Adipose tissue (tissue), 3 donors: ENCODE measurements around the gene MTFR1L. TPM values are rescaled to one million over a fixed set of nuclear protein-coding genes. Genes with fewer than 3 reads are reported as not detected.

ENCODE experiments used
- H3K27ac ChIP-seq: one replicate; pipeline ENCODE4 v1.5.1; 2013; ENCODE audit warnings: low read depth, low read length
- WGBS, 3 donors: extraction: QIAGEN DNeasy Blood & Tissue Kit; methylation state at CpG; one replicate each; pipeline ENCODE4 v1.1.7; 2013; 5-methylcytosine and 5-hydroxymethylcytosine counted together
- polyA plus RNA-seq, 3 donors: library from polyadenylated mRNA; stranded (reverse); fragments of 200-250 nt; gene quantifications; one replicate each; pipeline ENCODE4 v1.2.3, GENCODE V29; 2013
- donor health status: healthy with polysubstance abuse.
- donor health status: Bipolar disorder and iron deficiency.
- donor health status: healthy.

Gene MTFR1L
- polyA plus RNA-seq, 3 donors, result 28.7 to 52.7 (median 49.7) TPM

DNA sequence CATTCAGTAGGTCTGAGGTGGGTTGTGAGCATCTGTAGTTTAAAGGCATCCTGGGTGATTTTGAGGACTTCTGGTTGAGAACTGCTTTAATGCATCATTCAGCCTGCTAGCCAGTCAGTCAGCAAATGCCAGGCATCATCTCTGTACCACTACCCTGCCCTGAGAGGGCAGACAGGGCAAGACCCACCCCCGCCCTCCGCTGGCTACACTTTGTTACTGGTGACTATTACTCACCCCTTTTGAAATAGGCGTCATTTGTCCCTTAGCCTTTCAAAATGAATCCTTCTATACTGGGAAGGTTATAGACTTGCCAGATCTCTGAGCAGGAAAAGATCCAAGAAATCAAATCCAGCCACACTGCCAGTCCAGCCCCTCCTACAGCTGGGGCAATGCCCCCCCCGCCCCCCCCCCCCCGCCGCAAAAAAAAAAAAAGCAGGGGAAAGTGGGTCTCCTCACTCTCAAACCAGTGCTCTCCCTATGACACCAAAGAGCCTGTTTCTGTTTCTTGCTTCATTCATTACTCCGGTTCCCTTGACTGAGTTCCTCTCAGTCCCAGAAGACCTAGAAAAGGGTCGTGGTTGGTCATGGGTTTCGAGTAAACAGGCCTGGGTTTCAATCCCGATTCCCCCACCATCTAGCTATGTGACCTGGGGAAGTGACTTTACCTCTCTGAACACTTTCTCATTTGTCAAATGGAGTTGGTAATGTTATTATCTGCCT is 15.3 kb upstream of the MTFR1L start:
- H3K27ac ChIP-seq, result no peak overlapping the region
- WGBS, 3 donors, result 67 to 83% (median 69%) methylated on average over 10 of the region's 10 CpGs

DNA sequence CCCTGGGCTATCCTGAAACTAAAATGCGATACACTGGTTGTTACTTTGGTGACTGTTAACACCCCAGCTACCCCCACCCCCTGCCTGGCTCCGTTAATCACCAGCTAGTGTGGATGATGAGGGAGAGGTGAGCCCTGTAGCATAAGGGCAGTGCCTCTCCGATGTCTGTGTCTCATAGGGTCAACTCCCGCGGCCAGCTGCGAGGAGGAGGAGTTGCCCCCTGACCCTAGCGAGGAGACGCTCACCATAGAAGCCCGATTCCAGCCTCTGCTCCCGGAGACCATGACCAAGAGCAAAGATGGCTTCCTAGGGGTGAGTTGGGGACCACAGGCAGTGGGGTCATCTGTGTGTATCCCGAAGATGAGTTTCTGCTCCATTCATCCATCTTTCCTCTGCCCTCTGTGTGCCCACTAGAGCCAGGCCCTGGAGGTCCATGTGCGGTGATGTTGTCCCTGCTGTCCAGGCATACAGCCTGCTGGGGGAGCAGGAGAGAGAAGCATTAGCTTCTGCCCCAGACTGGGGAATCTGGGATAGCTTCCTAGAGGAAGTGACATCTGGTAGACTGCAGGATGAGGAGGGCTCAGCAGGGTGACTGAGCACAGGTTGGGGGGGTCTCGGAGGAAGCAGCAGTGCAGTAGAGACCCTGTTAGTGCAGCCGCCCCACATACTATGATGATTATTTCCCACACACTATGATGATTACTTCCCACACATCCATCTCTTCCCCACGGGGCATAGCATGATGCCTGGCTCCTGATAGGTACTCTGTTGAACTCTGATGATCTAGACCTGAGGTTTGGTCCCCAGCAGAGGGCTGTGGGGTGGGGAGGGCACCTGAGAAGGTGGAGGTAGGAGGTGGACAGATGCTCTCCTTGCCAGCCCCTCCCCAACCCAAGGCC is 14.5 kb upstream of the MTFR1L start:
- 81 to 87% (median 84%) methylated on average over 15 of the region's 15 CpGs for WGBS, 3 donors
- no peak overlapping the region for H3K27ac ChIP-seq

DNA sequence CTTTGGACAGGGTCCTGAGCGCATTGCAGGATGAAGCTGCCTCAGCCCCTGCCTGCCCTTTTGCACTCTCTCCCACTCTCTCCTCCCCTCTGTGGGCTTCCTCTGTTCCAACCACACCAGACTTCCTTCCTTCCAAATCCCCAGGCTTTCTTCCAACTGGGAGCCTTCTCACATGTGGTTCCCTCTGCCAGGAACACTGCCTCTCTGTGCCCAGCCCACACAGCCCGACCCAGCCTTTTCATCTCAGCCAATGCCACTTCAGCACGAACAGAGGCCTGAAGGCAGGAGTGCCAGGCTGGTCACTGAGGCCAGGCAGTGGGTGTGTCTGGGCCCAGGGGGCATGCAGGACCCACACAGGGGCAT is 13.9 kb upstream of the MTFR1L start:
- 38 to 45% (median 42%) methylated on average over 3 of the region's 3 CpGs for WGBS, 3 donors
- no peak overlapping the region for H3K27ac ChIP-seq

DNA sequence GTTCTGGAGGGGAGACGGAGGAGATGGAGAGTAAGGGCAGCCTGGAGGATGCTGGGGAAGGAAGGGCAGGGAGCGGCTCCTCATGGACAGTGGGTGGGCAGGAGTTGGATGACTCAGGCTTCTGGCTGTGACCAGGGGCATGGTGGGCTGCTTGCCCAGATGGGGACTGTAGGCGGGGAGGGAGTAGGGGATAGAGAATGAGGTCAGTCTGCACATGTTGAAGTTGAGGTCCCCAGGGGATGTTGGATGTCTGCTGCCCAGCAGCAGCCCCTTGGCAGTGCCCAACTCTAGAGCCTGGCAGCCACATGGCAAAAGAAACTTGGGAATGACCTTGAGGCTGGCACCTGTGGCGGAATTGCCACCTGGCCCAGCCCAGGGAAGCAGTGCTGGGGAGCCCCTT is 13.3 kb upstream of the MTFR1L start:
- H3K27ac ChIP-seq, result no peak overlapping the region
- 61 to 76% (median 65%) methylated on average over 4 of the region's 4 CpGs for WGBS, 3 donors

GRCh38 chr1:25807480-25808390 is 12.0 kb upstream of the MTFR1L start:
- 72 to 85% (median 76%) methylated on average over 20 of the region's 20 CpGs for whole genome bisulfite sequencing, 3 donors
- no peak overlapping the region for H3K27ac ChIP-seq

- H3K27ac ChIP-seq, result no peak overlapping the region
- 89 to 94% (median 91%) methylated on average over 34 of the region's 34 CpGs for WGBS, 3 donors
Observed at GRCh38 chr1:25808481-25809244, 11.1 kb upstream of the MTFR1L start.

GRCh38 chr1:25809283-25809926 is 10.3 kb upstream of the MTFR1L start:
- WGBS, 3 donors, result 63 to 85% (median 66%) methylated on average over 18 of the region's 18 CpGs

GRCh38 chr1:25809929-25810328 is 9.8 kb upstream of the MTFR1L start:
- WGBS, 3 donors, result 84 to 96% (median 84%) methylated on average over 7 of the region's 7 CpGs
- H3K27ac ChIP-seq, result no peak overlapping the region

More at GRCh38 chr1:25809283-25809926, 10.3 kb upstream of the MTFR1L start:
- no peak overlapping the region for H3K27ac ChIP-seq

DNA sequence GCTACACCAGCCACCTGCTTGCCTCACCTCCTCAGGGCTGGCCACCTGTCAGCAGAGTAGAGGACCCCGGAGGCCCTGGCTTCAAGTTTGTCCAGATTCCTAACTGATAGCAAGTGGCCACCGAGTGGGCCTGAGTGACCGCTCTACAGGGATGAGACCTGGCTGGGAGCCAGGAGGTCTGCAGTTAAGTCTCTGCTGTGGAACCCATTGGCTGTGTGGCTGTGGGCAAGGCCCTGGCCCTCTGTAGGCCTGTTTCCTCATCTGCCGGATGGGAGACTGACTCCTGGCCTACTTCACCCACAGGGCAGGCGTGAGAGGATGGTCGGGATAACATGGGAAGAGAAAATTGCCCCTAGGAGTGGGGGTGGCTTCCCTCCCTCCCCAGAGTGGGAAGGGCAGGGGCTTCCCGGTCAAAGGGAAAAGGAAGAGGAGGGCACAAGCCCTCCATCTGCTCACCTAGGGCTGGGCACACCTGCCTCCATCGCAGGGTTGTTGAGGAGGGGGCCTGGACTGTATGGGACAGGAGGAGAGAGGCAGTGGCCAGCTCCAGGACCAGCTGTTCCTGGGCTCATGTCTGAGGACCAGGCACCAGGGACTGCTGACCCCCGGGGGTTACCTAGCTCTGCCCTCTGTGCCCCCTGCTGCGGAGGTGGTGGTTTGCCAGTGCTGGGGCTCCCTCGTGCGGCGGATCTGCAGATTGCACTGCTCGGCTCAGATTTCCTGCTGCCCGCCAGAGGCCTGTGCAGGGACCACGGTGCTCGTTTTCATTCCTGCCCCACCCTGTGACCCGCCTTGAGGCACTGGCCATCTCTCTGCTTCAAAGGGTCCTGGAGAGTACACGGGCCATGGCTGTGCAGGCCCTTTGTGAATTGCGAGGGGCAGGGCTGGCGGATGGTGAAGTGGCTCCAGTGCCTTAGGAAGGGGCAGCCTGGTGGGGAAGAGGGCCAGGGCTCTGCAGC is 9.1 kb upstream of the MTFR1L start:
- no peak overlapping the region for H3K27ac ChIP-seq
- WGBS, 3 donors, result 26 to 38% (median 34%) methylated on average over 18 to 21 of the region's 21 CpGs

GRCh38 chr1:25811384-25812082 is 8.2 kb upstream of the MTFR1L start:
- no peak overlapping the region for H3K27ac ChIP-seq
- 86 to 93% (median 90%) methylated on average over 12 to 13 of the region's 13 CpGs for WGBS, 3 donors

- WGBS, 3 donors, result 78 to 84% (median 82%) methylated on average over 11 of the region's 11 CpGs
- H3K27ac ChIP-seq, result no peak overlapping the region
Observed at GRCh38 chr1:25813071-25813733, 6.6 kb upstream of the MTFR1L start.

GRCh38 chr1:25813734-25814471 is 5.9 kb upstream of the MTFR1L start:
- WGBS, 3 donors, result 86 to 88% (median 88%) methylated on average over 24 of the region's 24 CpGs
- H3K27ac ChIP-seq, result no peak overlapping the region

GRCh38 chr1:25814549-25815087 is 5.1 kb upstream of the MTFR1L start:
- H3K27ac ChIP-seq, result no peak overlapping the region
- 88 to 91% (median 90%) methylated on average over 7 of the region's 7 CpGs for WGBS, 3 donors
